Measurements from ENCODE around the gene SLC25A51.

Gene SLC25A51

DNA sequence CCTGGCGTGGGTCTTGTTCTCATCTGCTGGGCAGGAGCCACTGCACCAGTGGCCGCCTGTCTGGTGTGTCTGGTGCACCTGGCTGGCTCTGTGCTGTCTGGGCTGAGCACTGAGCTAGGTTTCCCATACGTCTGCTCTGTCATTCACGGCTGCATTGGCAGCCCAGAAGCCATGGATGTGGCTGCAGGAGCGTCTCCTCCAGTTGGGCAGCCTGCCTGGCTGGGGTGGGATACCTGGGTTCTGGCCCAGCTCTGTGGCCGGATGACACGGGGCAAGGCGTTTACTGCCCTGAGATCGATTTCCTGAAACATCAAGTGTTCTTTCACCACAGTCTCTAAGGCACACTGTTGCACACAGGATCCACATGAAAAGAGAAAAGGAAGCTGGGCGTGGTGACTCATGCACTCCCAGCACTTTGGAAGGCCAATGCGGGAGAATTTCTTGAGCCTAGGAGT is 25.5 kb upstream of the SLC25A51 start (continued):
- no peak for TF ChIP-seq BACH2 (CRISPR knock-in tag; IDR thresholded peaks at IDR 0.05; ENCODE audit: borderline replicate concordance)
- TF ChIP-seq, protein P1, sequence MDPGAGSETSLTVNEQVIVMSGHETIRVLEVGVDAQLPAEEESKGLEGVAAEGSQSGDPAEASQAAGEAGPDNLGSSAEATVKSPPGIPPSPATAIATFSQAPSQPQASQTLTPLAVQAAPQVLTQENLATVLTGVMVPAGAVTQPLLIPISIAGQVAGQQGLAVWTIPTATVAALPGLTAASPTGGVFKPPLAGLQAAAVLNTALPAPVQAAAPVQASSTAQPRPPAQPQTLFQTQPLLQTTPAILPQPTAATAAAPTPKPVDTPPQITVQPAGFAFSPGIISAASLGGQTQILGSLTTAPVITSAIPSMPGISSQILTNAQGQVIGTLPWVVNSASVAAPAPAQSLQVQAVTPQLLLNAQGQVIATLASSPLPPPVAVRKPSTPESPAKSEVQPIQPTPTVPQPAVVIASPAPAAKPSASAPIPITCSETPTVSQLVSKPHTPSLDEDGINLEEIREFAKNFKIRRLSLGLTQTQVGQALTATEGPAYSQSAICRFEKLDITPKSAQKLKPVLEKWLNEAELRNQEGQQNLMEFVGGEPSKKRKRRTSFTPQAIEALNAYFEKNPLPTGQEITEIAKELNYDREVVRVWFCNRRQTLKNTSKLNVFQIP (CRISPR knock-in tag; IDR thresholded peaks at IDR 0.05; ENCODE audit: borderline replicate concordance, low read depth): no peak
- no peak for TF ChIP-seq ZFP30 (CRISPR knock-in tag; IDR thresholded peaks at IDR 0.05)
- no peak for TF ChIP-seq ZC3H10 (CRISPR knock-in tag; IDR thresholded peaks at IDR 0.05)
- no peak for TF ChIP-seq ESRRG (CRISPR knock-in tag; IDR thresholded peaks at IDR 0.05)
- no peak for TF ChIP-seq TOX (CRISPR knock-in tag; IDR thresholded peaks at IDR 0.05; ENCODE audit: borderline replicate concordance)
- no peak for TF ChIP-seq ISL1 (CRISPR knock-in tag; IDR thresholded peaks at IDR 0.05)
- no peak for TF ChIP-seq RARB (CRISPR knock-in tag; IDR thresholded peaks at IDR 0.05)
- no peak for TF ChIP-seq PPARA (CRISPR knock-in tag; IDR thresholded peaks at IDR 0.05; ENCODE audit: borderline replicate concordance)

DNA sequence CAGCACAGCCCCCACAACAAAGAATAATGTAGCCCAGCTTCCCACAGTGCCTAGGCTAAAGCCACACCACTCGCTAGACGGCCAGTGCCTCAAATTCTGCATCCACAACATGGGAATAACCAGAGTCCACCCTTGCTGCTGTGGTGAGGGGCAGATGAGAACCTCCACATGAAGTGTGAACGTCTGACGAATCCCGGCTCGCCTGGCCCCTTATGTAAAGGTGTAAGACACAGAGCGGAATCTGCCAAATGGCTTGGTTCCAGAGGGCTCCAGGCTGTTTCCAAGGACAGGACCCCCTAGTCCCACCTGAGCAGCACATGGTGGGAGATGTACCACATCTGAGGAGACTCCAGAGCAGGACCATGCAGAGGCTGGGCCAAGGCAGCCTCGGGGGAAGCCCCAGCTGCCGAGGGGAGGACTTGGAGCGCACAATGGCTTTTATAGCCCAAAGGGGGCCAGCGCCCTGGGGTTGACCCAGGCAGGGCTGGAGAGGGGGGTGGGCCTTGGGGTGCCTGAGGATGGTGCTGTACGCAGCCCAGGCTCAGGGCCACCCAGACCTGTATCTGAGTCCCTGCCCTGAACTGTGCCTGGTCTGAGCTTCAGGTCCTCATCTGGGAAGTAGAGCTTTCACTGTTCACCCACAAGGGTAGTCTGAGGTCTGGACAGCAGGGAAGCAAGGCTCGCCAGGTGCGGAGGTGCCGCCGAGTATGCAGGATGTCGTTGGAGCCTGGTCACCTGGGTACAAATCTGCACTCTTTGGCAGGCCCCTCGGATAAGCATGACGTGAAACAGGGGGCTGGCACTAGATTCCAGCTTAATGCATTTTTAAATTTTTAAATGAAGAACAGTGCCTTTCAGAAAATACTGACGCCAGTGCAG is 24.9 kb upstream of the SLC25A51 start:
- ATAC-seq: no peak
- TF ChIP-seq ZC3H10 (CRISPR knock-in tag; IDR thresholded peaks at IDR 0.05) (no peak), ESRRG (CRISPR knock-in tag; IDR thresholded peaks at IDR 0.05) (no peak), ZFP3 (CRISPR knock-in tag; IDR thresholded peaks at IDR 0.05) (no peak), ZNF8 (CRISPR knock-in tag; IDR thresholded peaks at IDR 0.05) (no peak), TCF4 (CRISPR knock-in tag; IDR thresholded peaks at IDR 0.05; ENCODE audit: borderline replicate concordance) (no peak), TOX (CRISPR knock-in tag; IDR thresholded peaks at IDR 0.05; ENCODE audit: borderline replicate concordance) (no peak)
- TF ChIP-seq, protein P2, sequence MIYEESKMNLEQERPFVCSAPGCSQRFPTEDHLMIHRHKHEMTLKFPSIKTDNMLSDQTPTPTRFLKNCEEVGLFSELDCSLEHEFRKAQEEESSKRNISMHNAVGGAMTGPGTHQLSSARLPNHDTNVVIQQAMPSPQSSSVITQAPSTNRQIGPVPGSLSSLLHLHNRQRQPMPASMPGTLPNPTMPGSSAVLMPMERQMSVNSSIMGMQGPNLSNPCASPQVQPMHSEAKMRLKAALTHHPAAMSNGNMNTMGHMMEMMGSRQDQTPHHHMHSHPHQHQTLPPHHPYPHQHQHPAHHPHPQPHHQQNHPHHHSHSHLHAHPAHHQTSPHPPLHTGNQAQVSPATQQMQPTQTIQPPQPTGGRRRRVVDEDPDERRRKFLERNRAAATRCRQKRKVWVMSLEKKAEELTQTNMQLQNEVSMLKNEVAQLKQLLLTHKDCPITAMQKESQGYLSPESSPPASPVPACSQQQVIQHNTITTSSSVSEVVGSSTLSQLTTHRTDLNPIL (CRISPR knock-in tag; IDR thresholded peaks at IDR 0.05; ENCODE audit: low read depth): no peak

DNA sequence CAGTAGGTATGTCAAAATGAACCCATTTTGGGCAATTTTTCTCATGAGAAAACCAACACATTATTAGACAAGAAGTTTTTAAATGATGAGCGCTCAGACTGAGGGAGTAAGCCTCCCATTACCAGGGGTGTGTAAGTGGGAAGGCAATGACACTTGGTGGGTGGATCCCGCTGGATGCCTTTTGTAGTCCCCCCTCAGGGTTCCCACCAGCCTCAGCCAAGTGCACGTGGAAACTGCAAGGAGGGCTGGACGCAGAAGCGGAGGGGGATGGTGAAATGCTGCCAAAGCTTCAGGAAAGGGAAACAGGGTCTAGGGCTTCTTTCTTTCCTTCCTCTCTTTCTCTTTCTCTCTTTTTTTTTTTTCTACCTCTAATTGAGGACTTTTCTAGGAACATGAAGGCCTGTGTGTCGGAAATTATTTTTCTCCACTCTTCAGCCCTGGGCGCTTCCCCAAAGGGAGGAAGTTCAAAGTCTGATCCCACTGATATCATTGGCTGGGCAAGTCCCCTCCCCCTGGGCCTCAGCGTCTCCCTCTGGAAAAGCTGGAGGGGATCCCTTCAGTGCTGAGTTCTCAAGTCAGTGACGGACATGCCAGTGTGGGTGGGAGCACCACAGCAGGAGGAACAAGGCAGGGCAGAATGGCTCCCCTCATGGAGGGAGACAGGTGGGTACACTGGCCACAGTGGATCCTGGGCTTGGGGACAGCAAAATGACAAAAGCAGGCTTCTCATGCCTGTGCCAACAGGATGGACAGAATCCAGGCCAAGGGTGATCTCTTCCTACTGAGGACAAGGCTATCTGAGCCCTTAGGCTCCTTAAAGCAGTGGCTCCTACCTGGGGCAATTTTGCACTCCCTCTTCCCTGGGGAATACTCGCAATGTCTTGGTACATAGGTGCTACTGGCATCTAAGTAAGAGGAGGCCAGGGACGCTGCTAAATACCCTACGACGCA is 23.9 kb upstream of the SLC25A51 start:
- no peak for ATAC-seq
- TF ChIP-seq GLIS3 (CRISPR knock-in tag; IDR thresholded peaks at IDR 0.05): no peak
- TF ChIP-seq, protein P1 (CRISPR knock-in tag; IDR thresholded peaks at IDR 0.05; ENCODE audit: borderline replicate concordance, low read depth): no peak
- TF ChIP-seq ZNF565 (CRISPR knock-in tag; conservative IDR thresholded peaks at IDR 0.05; ENCODE audit: low read depth): no peak
- no peak for TF ChIP-seq SNAI2 (CRISPR knock-in tag; IDR thresholded peaks at IDR 0.05)
- TF ChIP-seq, protein P3, sequence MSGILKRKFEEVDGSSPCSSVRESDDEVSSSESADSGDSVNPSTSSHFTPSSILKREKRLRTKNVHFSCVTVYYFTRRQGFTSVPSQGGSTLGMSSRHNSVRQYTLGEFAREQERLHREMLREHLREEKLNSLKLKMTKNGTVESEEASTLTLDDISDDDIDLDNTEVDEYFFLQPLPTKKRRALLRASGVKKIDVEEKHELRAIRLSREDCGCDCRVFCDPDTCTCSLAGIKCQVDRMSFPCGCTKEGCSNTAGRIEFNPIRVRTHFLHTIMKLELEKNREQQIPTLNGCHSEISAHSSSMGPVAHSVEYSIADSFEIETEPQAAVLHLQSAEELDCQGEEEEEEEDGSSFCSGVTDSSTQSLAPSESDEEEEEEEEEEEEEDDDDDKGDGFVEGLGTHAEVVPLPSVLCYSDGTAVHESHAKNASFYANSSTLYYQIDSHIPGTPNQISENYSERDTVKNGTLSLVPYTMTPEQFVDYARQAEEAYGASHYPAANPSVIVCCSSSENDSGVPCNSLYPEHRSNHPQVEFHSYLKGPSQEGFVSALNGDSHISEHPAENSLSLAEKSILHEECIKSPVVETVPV (CRISPR knock-in tag; IDR thresholded peaks at IDR 0.05): no peak

DNA sequence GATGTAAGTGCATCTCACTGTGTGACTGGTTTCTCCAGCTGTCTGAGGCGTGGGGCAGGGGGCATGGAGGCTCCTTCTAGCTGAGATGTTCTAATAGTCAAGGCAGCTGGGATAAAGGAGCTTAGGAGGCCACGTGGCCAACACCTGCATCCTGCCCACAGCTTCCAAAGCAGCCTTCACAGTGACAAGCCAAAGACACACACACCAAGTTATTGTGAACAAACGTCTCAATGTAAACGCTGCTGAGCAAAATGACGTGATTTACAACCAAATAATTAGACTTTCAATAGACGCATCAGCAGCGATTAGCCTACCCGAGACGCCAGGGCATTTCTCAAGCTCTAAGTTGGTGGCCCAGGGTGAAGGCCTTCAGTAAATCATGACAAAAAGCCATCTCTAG is 23.2 kb upstream of the SLC25A51 start:
- TF ChIP-seq, protein P2 (CRISPR knock-in tag; IDR thresholded peaks at IDR 0.05; ENCODE audit: low read depth): no peak
- TF ChIP-seq ISL1 (CRISPR knock-in tag; IDR thresholded peaks at IDR 0.05): no peak
- TF ChIP-seq ARNTL (CRISPR knock-in tag; IDR thresholded peaks at IDR 0.05; ENCODE audit: borderline replicate concordance, low read depth): no peak
- TF ChIP-seq CSDC2 (CRISPR knock-in tag; IDR thresholded peaks at IDR 0.05): no peak
- no peak for TF ChIP-seq ZFP3 (CRISPR knock-in tag; IDR thresholded peaks at IDR 0.05)
- no peak for TF ChIP-seq SNAI2 (CRISPR knock-in tag; IDR thresholded peaks at IDR 0.05)
- TF ChIP-seq, protein P4, sequence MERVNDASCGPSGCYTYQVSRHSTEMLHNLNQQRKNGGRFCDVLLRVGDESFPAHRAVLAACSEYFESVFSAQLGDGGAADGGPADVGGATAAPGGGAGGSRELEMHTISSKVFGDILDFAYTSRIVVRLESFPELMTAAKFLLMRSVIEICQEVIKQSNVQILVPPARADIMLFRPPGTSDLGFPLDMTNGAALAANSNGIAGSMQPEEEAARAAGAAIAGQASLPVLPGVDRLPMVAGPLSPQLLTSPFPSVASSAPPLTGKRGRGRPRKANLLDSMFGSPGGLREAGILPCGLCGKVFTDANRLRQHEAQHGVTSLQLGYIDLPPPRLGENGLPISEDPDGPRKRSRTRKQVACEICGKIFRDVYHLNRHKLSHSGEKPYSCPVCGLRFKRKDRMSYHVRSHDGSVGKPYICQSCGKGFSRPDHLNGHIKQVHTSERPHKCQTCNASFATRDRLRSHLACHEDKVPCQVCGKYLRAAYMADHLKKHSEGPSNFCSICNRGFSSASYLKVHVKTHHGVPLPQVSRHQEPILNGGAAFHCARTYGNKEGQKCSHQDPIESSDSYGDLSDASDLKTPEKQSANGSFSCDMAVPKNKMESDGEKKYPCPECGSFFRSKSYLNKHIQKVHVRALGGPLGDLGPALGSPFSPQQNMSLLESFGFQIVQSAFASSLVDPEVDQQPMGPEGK (CRISPR knock-in tag; IDR thresholded peaks at IDR 0.05; ENCODE audit: borderline replicate concordance): no peak
- TF ChIP-seq BACH2 (CRISPR knock-in tag; IDR thresholded peaks at IDR 0.05; ENCODE audit: borderline replicate concordance): no peak
- no peak for TF ChIP-seq TCF4 (CRISPR knock-in tag; IDR thresholded peaks at IDR 0.05; ENCODE audit: borderline replicate concordance)
- TF ChIP-seq OSR1 (CRISPR knock-in tag; IDR thresholded peaks at IDR 0.05): no peak
- no peak for TF ChIP-seq RARB (CRISPR knock-in tag; IDR thresholded peaks at IDR 0.05)
- no peak for TF ChIP-seq ZNF565 (CRISPR knock-in tag; conservative IDR thresholded peaks at IDR 0.05; ENCODE audit: low read depth)
- no peak for TF ChIP-seq PPARA (CRISPR knock-in tag; IDR thresholded peaks at IDR 0.05; ENCODE audit: borderline replicate concordance)
- no peak for TF ChIP-seq ZNF70 (CRISPR knock-in tag; IDR thresholded peaks at IDR 0.05)
- no peak for ATAC-seq

Data from SK-N-SH treated with all-trans-retinoic acid at 6 μM for 48 hours (cell line).